IPS DF 4.7 (cell line): Measurements from ENCODE around the gene ZNF432.

ENCODE experiments used
- DNase-seq: peaks from one replicate; pipeline ENCODE4 v3.0.0-alpha.2; 2013; ENCODE audit warnings: low spot score; ENCODE audit errors: extremely low read depth

ZNF432 gene

GRCh38 chr19:52010674-52011073 lies 38.0 kb downstream of the ZNF432 start:
- no peak for DNase-seq

GRCh38 chr19:52007806-52008557 lies 40.7 kb downstream of the ZNF432 start, which contains the start of gene ZNF615:
Gene ZNF615, minus strand, starts transcription at chr19:52008211. Its CDS starts 4,500 bp downstream, at chr19:52003711.
- DNase-seq, result no peak

- no peak for DNase-seq
These were observed 41.2 kb downstream of the ZNF432 start for GRCh38 chr19:52007451-52007805.

- no peak for DNase-seq
These were observed 54.5 kb downstream of the ZNF432 start for GRCh38 chr19:51994048-51994644.

GRCh38 chr19:51993422-51993821 lies 55.2 kb downstream of the ZNF432 start:
- no peak for DNase-seq

GRCh38 chr19:51986309-51987291 lies 62.0 kb downstream of the ZNF432 start, which contains the start of gene ZNF350:
Gene ZNF350, minus strand, starts transcription at chr19:51986840. Its CDS starts 12,480 bp downstream, at chr19:51974360.
- DNase-seq, result peak; percentile 71

GRCh38 chr19:51983361-51983760 lies 65.3 kb downstream of the ZNF432 start:
- no peak for DNase-seq
